ENCODE data around the gene KCTD7.

GRCh38 chr7:66643395-66643794 is 14.7 kb downstream of the KCTD7 start:
- TF ChIP-seq CTCF (IDR thresholded peaks at IDR 0.05; ENCODE audit: poor library complexity, severe bottlenecking) = no peak
- TF ChIP-seq POLR2AphosphoS5 (IDR thresholded peaks at IDR 0.05) = no peak
- TF ChIP-seq EP300 (conservative IDR thresholded peaks at IDR 0.05; ENCODE audit: poor library complexity, severe bottlenecking) = no peak
- no peak for TF ChIP-seq TAF1 (IDR thresholded peaks at IDR 0.05; ENCODE audit: low read depth)
- TF ChIP-seq RAD21 (conservative IDR thresholded peaks at IDR 0.05) = no peak
- no peak for TF ChIP-seq REST (IDR thresholded peaks at IDR 0.05; ENCODE audit: borderline replicate concordance)
